Central memory CD8-positive, alpha-beta T cell (primary cell): ENCODE measurements around the gene SPTLC2.
A peak's percentile ranks its signal among the peaks of the same experiment; 100 is the strongest.

ENCODE experiments used
- ATAC-seq: fragments of 150-1000 bp; cut with Tn5 transposase; replicated peaks from 2 replicates; pipeline ENCODE4 v1.10.0; 2022; ENCODE audit warnings: mild to moderate bottlenecking, moderate FRiP score, moderate number of reproducible peaks; ENCODE audit not compliant: poor library complexity, severe bottlenecking; ENCODE audit errors: extremely low read depth
- DNase-seq, 2 donors: peaks; one replicate each; pipeline ENCODE4 v3.0.0; 2021; ENCODE audit warnings: low spot score in 2 of 2
- H3K27ac Mint-ChIP-seq: one replicate; pipeline ENCODE4 v1.8.0; 2022; ENCODE audit warnings: low read depth, mild to moderate bottlenecking, moderate library complexity, mixed read lengths
- H3K27me3 Mint-ChIP-seq: one replicate; pipeline ENCODE4 v1.8.0; 2022; ENCODE audit warnings: mixed read lengths
- H3K36me3 Mint-ChIP-seq: one replicate; pipeline ENCODE4 v1.8.0; 2022; ENCODE audit warnings: mild to moderate bottlenecking, moderate library complexity, mixed read lengths; ENCODE audit not compliant: insufficient read depth
- H3K4me1 Mint-ChIP-seq: one replicate; pipeline ENCODE4 v1.8.0; 2022; ENCODE audit warnings: mixed read lengths
- H3K4me3 Mint-ChIP-seq: one replicate; pipeline ENCODE4 v1.8.0; 2022; ENCODE audit warnings: mild to moderate bottlenecking, moderate library complexity, mixed read lengths
- H3K9me3 Mint-ChIP-seq: one replicate; pipeline ENCODE4 v1.8.0; 2022; ENCODE audit warnings: mixed read lengths

The SPTLC2 gene

GRCh38 chr14:77457115-77457521 is 159.3 kb downstream of the SPTLC2 start:
- ATAC-seq (peak; percentile 2), DNase-seq (no peak)
- H3K36me3 Mint-ChIP-seq = peaks cover 49% of the 10 kb centered on the region
- H3K4me1 Mint-ChIP-seq = peaks cover 44% of the 10 kb centered on the region
- H3K27ac Mint-ChIP-seq = peak overlapping the region; percentile 94
- H3K4me3 Mint-ChIP-seq = peak overlapping the region; percentile 98
- no peaks in the 10 kb centered on the region for H3K9me3 Mint-ChIP-seq
- H3K27me3 Mint-ChIP-seq = no peaks in the 10 kb centered on the region
